GM19463 (cell line): ENCODE measurements around the gene SLC25A25.

Source experiments
- ATAC-seq: cut with Tn5 transposase; IDR thresholded peaks from one replicate; pipeline ENCODE4 v1.9.1; 2021; ENCODE audit warnings: mild to moderate bottlenecking, moderate library complexity; ENCODE audit not compliant: unreplicated experiment

SLC25A25 gene

DNA sequence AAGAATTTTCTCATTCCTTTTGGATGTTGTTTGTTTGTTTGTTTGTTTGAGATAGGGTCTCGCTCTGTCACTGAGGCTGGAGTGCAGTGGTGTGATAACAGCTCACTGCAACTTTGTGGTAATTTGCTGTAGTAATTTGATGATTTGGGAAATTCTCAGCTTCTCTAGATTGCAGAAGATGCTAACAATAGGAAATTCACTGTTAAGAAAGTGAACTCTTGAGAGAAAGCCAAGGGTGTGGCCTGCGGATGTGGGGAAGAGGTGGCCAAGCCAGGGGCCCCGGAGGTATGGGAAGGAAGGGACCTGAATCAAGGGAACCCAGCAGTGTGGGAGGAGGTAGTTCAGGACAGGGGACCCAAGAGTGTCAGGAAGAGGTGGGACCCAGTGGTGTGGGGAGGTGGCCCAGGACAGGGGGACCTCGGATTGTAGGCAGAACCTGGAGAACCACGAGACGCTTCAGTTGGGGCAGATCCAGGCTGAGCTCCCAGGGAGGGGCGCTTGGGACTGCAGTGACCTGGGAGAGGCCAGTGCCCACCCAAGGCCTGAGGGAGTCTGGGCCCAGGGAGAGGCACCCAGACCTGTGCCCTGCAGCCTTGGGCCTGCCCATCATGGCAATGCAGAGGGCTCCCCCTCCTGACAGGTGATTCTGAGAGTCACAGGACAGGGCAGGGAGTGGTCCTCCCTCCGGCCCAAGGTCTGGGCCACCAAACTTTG, 75.7 kb downstream of the SLC25A25 start:
- ATAC-seq: no peak

GRCh38 chr9:128144239-128145181, 76.5 kb downstream of the SLC25A25 start:
- ATAC-seq: no peak

GRCh38 chr9:128145536-128145935, 77.5 kb downstream of the SLC25A25 start:
- no peak for ATAC-seq

GRCh38 chr9:128145951-128146351, 77.9 kb downstream of the SLC25A25 start:
- no peak for ATAC-seq

DNA sequence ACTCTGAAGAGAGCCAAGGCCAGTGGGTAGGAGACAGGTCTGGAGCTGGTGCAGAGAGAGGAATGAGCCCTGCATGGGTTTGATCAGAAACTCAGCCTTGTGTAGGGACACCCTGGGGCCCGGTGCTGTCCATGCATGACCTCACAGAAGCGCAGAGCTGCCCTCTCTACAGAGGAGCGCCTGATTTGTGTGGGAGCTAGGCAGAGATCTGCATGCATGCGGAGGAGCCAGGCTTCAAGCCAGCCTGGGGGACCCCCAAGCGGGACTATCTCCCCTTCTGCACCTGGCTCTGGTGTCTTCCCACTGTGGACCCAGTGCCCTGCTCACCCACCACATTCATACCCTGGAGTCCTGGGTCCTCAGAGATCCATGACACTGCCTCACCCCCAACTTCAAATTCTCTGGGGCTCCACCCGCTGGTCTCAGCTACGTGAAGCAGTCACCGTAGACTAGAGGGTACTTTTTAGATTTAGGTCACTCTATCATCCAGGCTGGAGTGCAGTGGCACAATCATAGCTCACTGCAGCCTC, 78.6 kb downstream of the SLC25A25 start:
- ATAC-seq: no peak

DNA sequence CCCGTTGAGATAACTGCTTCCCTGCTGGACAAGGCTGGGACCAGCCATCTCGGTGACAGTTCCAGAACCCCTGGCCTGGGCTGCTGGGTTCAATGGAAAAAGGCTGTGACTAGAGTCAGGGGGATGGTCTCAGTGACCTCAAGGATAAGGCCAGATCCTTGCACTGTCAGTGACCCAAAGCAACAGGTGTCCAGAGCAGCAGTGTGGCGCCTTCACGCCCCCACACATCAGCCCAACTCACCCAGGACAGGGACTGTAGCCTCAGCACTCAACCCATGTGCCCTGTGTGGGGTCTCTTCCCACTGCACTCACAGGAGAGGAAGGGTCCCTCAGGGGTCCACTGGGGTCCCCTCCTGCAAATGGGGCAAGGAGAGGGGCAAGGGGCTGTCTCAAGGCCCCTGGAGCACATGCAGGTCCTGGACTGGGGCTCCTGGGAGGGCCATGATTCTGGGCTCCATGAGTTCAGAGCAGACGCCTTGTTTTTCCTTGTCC, 80.5 kb downstream of the SLC25A25 start:
- no peak for ATAC-seq

DNA sequence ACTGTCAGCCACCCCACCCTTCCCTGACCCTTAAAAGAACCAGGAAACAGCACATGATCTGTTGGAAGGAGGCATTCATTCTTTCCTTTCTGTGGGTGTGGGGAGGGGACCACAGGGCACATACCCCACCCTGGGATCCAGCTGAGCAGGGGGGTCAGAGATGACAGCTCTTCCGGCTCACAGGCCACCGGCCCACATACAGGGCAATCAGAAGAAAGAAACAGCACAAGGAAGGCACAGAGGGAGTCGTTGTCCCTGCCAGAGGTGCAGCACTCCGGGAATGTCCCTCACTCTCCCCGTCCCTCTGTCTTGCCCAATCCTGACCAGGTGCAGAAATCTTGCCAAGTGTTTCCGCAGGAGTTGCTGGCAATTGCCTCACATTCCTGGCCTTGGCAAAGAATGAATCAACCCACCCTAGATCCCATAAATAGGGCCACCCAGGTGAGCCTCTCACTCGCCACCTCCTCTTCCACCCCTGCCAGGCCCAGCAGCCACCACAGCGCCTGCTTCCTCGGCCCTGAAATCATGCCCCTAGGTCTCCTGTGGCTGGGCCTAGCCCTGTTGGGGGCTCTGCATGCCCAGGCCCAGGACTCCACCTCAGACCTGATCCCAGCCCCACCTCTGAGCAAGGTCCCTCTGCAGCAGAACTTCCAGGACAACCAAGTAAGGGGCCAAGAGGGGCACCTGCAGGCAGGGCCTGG, 81.1 kb downstream of the SLC25A25 start, which contains the start of gene LCN2:
Gene LCN2 (plus strand): TSS at position 453 of the 701 bp plus-strand sequence. CDS start 73 bp downstream, at position 526.
- ATAC-seq: no peak

DNA sequence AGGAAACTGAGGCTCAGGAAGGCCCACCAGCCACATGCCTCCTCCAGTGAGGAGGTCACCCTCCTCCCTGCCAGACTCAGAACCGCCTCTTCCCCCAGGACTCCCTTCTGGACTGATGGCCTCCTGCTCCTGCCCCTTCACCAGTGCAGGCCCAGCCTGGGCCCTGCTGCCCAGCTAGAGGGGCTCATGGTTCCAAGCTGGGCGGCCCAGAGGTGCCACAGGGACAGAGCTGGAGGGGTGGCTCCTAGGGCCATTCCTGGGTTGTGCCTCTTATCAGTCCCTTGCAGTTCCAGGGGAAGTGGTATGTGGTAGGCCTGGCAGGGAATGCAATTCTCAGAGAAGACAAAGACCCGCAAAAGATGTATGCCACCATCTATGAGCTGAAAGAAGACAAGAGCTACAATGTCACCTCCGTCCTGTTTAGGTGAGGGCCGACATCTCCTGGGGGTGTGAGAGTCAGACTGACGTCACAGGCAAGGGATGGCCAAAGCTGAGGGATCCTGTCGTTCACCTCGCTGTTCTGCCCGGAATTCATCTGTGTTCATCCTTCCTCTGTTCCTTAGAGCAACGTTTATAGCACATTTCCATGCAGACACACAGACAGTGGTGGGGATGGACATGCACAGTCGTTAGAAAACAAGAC, 82.0 kb downstream of the SLC25A25 start:
- no peak for ATAC-seq

DNA sequence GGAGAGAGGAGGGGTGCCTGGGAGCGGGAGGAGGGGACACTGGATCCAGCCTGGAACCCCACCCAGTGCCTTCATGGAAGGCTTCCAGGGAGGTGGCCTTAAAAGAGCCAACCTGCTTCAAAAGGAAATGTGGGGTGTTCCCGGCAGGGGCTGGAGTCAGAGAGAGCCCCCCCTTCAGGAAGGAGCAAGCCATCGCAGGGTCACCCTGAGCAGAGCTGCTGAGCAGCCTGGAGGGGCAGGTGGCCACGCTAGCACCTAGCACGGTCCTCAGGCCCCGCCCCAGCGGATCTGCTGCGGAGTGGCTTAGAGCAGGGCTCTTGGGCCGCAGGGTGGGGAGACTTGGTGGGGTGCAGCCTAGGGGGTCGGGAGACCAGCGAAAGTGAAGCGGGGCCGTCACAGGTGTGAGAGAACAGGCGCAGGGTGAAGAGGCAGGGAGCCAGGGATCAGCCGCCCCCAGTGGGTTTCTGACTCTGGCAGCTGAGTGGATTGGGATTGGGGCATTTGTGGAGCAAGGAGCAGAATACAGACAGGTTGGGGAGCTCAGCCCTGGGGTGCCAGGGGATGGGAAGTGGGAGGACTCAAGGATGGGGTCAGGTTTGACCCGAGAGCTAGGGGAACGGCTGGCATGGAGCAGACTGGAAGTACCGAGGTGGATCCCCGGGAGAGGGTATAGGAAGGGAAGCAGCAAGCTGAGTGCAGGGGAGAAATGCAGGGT, 82.7 kb downstream of the SLC25A25 start:
- no peak for ATAC-seq

GRCh38 chr9:128151309-128152132, 83.5 kb downstream of the SLC25A25 start:
- ATAC-seq: no peak

GRCh38 chr9:128152133-128153059, 84.4 kb downstream of the SLC25A25 start:
- ATAC-seq: no peak

- no peak for ATAC-seq
These were observed 85.3 kb downstream of the SLC25A25 start for GRCh38 chr9:128153060-128153946.

GRCh38 chr9:128153947-128154695, 86.1 kb downstream of the SLC25A25 start:
- no peak for ATAC-seq

DNA sequence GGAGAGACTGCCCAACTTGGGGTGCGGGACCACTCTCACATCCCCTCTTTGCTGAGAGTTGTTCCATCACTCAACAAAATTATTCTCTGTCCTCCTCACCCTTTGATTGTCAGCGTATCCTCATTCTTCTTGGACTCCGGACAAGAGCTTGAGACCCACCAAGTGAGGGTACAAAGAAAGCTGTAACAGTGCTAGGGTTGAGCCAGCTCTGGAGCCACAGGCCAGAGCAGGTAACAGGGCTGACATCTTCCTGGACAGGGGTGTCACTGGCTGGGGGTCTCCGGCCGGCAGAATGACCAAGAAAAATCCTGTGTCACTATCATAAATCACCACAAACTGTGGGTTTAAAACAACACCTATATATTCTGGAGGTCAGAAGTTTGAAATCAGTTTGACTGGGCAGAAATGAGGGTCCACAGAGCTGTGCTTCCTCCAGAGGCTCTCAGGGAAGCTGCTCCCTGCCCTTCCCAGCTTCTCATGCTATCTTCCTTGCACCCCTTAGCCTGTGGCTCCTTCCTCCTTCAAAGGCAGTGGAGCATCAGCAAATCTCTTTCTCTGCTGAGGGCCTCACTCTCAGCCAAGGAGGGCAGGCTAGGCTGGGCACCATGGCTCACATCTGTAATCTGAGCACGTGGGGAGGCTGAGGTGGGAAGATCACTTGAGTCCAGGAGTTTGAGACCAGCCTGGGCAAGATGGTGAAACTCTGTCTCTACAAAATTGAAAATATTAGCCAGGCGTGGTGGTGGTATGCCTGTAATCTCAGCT, 87.9 kb downstream of the SLC25A25 start:
- ATAC-seq: no peak
